Measurements from ENCODE around the gene FAM174C.
"Not testable (repeated sequence)": the region's sequence is repeated elsewhere in the genome, so short reads cannot be mapped to it uniquely, and the experiment has no call there.

DNA sequence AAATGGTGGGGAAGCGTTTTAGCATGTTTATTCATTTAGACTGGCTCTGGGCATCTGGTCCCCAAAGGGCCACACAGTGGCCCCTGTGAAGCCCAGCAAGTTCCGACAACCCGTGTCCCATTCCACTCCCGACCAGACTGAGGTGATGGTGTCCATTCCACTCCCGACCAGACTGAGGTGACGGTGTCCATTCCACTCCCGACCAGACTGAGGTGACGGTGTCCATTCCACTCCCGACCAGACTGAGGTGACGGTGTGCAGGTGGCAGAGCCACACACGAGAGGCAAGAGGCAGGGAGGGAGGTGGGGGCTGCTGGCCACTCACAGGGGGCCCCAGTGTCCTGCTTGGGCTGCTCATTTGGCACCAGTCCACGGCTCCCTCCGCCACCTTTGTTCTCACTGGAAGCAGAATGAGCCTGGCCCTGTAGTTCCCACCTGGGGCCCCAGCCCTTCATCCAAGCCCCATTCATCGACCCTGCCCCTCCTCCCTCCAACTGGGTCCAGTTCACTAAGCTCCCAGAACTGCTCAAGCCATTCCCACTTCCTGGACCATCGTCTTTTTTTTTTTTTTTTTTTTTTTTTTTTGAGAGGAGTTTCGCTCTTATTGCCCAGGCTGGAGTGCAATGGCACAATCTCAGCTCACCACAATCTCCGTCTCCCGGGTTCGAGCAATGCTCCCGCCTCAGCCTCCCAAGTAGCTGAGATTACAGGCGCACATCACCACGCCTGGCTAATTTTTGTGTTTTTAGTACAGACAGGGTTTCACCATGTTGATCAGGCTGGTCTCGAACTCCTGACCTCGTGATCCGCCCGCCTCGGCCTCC is 28.9 kb upstream of the FAM174C start:
- TF ChIP-seq CTCF (IDR thresholded peaks at IDR 0.05; ENCODE audit: insufficient read depth, low read length, poor library complexity, severe bottlenecking); EZH2phosphoT487 (conservative IDR thresholded peaks at IDR 0.05; ENCODE audit: low read length): not testable (repeated sequence)
